Posterior cingulate gyrus (tissue), 11 donors: ENCODE measurements around the gene SLC25A11.
"Not testable (repeated sequence)": the region's sequence is repeated elsewhere in the genome, so short reads cannot be mapped to it uniquely, and the experiment has no call there.

Source experiments
- DNase-seq, 10 donors: peaks; one replicate each; pipeline versions ENCODE4 v3.0.0 to v3.0.0-alpha.2; 2020 to 2021; ENCODE audit warnings: mixed read lengths in 3 of 10
- intact Hi-C: fragments of 100-400 bp; cut with DNase I; formaldehyde crosslinking; loops from one replicate; pipeline ENCODE4 v1.15.1; 2023

The SLC25A11 gene

GRCh38 chr17:4933646-4934045 is 6.2 kb downstream of the SLC25A11 start:
- intact Hi-C loops, result no loop called here
- peak in 3 of 10 donors; percentile 12 to 35 (median 19) for DNase-seq

DNA sequence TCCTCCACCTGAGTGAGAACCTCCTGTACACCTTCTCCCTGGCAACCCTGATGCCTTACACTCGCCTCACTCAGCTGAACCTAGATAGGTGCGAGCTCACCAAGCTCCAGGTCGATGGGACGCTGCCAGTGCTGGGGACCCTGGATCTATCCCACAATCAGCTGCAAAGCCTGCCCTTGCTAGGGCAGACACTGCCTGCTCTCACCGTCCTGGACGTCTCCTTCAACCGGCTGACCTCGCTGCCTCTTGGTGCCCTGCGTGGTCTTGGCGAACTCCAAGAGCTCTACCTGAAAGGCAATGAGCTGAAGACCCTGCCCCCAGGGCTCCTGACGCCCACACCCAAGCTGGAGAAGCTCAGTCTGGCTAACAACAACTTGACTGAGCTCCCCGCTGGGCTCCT is 7.1 kb downstream of the SLC25A11 start:
- intact Hi-C loops, result no loop called here
- DNase-seq, result peak in 3 of 10 donors; percentile 61 to 80 (median 66)

DNA sequence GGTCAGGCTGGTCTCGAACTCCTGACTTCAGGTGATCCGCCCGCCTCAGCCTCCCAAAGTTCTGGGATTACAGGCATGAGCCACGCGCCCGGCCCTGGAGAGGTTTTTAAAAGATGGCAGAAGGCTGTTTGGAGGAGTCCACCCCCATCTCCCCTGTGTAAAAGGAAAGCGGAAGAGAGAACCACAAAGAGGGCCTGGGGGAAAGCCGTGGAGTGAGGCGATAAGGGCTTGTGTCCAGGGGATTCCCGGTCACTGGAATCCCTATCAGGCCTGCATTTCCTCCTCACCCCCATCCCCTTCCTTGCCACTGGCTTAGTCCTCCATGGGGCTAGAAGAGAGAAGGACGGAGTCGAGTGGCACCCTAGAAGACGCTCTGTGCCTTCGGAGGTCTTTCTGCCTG is 7.9 kb downstream of the SLC25A11 start, which contains the start of gene GP1BA:
Gene GP1BA (plus strand): TSS at position 315 of the 400 bp plus-strand sequence. CDS start 328 bp downstream, outside the sequence.
- intact Hi-C loops, result no loop called here
- peak in 2 of 10 donors; percentile 39 to 41 for DNase-seq

GRCh38 chr17:4928881-4929280 is 11.0 kb downstream of the SLC25A11 start:
- intact Hi-C loops, result no loop called here
- peak in 2 of 10 donors; percentile 59 for DNase-seq

DNA sequence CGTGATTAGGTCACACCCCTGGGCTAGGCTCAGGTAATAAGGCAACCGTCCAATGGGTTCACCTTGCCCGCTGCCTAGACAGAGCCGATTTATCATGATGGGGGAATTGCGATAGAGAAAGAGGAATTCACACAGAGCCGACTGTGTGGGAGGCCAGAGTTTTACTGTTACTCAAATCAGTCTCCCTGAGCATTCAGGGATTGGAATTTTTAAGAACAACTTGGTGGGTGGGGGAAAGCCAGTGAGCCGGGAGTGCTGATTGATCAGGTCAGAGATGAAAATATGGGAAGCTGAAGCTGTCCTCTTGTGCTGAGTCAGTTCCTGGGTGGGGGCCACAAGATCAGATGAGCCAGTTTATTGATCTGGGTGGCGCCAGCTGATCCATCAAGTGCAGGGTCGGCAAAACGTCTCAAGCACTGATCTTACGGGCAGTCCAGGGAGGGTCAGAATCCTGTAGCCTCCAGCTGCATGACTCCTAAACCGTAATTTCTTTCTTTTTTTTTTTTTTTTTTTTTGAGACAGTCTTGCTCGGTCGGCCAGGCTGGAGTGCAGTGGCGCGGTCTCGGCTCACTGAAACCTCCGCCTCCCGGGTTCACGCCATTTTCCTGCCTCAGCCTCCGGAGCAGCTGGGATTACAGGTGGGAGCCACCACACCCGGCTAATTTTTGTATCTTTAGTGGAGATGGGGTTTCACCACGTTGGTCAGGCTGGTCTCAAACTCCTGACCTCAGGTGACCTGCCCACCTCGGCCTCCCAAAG is 13.1 kb downstream of the SLC25A11 start:
- intact Hi-C loops, result not testable (repeated sequence)
- DNase-seq, result peak in 1 of 10 donors; percentile 16

GRCh38 chr17:4921320-4921719 is 18.5 kb downstream of the SLC25A11 start:
- intact Hi-C loops, result no loop called here
- peak in 2 of 10 donors; percentile 8 to 24 for DNase-seq

DNA sequence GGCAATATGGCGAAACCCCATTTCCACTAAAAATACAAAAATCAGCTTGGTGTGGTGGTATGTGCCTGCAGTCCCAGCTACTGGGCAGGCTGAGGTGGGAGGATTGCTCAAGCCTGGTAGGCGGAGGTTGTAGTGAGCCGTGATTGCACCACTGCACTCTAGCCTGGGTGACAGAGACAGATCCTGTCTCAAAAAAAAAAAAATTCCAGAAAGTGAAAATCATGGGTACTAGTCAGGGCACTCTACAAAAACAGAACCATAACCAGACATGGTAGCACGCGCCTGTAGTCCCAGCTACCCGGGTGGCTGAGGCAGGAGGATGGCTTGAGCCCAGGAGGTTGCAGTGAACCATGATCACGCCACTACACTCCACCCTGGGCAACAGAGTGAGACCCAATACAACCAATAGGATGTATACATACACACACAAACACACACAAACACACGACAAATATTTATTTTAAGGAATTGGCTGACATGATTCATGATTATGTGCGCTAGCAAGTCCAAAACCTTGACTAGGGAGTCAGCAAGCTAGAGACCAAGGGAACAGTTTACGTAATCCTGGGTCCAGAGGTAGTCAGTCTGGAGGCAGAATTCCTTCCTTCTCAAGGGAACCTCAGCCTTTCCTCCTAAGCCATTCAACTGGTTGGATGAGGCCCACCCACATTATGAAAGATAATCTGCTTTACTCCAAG is 19.3 kb downstream of the SLC25A11 start:
- intact Hi-C loops, result no loop called here
- peak in 2 of 10 donors; percentile 36 to 41 for DNase-seq

GRCh38 chr17:4919511-4920047 is 20.3 kb downstream of the SLC25A11 start:
- intact Hi-C loops, result no loop called here
- peak in 2 of 10 donors; percentile 8 to 29 for DNase-seq

DNA sequence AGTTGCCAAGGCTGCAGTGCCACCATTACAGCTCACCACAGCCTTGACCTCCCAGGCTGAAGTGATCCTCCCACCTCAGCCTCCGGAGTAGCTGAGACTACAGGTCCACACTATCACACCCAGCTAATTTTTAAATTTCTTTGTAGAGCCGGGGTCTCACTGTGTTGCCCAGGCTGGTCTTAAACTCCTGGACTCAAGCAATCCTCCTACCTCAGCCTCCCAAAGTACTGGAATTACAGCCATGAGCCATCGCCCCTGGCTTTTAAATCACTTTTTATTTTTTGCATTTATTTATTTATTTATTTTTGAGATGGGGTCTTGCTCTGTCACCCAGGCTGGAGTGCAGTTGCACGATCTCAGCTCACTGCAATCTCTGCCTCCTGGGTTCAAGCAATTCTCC is 25.3 kb downstream of the SLC25A11 start:
- DNase-seq, result peak in 2 of 10 donors; percentile 27 to 39
- intact Hi-C loops, result not testable (repeated sequence)

DNA sequence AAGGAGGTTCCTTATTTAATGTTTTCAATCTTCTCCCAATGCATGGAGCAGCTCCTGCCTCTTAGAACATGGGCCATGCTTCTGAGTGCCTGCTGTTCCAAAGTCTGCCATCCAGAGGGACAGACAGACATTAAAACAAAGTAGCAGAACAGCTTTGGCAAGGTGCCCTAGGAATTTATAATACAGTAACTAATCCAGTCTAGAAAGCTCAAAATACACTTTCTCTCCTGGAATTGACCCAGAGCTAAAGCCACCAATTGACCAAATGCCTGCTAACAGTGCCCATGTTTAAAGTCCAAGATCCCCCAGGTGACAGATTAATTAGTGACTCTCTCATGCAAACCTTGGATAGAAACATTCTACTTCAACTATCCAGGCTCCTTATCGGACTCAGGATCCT is 25.9 kb downstream of the SLC25A11 start:
- DNase-seq, result no peak
- intact Hi-C loops, result no loop called here

GRCh38 chr17:4908711-4909496 is 30.9 kb downstream of the SLC25A11 start:
- intact Hi-C loops, result loop anchor here (1.0 to 10.0 kb wide), 2 partner anchors 56 to 153 kb away; partner anchors contain the start of gene SPAG7
- DNase-seq, result peak; percentile 66 to 97 (median 81)

- DNase-seq, result peak in 3 of 10 donors; percentile 47 to 75 (median 52)
- intact Hi-C loops, result loop anchor here (10.0 kb wide), 1 partner anchor 56 kb away; the partner anchor contains the start of gene SPAG7
Measured at GRCh38 chr17:4908301-4908700, 31.5 kb downstream of the SLC25A11 start.

- intact Hi-C loops, result loop anchor here (10.0 kb wide), 1 partner anchor 58 kb away; the partner anchor contains the start of gene SPAG7
- DNase-seq, result not testable (repeated sequence)
Measured at GRCh38 chr17:4906642-4907041, 33.2 kb downstream of the SLC25A11 start.

DNA sequence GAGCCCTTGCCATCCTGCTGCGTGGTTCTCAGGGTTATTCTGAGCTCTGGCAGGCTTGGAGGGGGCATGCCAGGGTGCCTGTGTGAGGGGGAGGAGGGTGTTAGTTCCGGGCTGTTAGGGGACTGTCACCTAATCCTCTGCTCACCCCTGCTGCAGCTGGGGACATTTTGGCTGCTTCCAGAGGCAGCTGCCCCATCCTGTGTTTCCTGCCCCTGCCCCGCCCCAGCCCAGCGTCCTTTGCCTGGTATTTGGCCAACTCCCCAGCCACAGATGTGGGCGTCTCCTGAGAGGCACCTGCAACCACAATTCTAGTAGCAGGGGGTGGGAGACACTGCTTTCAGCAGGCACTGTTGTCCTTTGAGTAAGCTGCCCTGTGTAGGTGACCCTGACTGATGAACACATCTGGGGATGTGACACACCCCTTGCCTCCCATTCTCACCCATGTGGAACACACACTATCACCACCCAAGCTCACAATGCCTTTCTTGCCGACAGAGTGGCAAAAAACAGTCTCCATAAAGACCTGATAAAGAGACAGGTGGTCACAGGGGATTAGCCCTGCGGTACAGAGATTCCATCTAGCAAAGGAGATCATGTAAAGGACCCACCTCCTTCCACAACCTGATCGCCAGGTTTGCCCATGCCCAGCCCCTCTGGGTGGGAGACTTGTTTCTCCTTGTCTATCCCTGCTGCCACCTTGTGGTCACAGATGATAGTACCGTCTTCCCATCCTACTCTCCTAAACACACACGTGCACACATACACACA is 36.6 kb downstream of the SLC25A11 start, which contains the start of gene CHRNE:
Gene CHRNE (minus strand): TSS at position 48 of the 768 bp plus-strand sequence. CDS start 35 bp downstream, at position 13.
- intact Hi-C loops, result loop anchor here (5.0 to 10.0 kb wide), 3 partner anchors 62 to 171 kb away; partner anchors contain the start of genes GLTPD2, MED11, SPAG7 and VMO1
- peak in 8 of 10 donors; percentile 36 to 87 (median 78) for DNase-seq

DNA sequence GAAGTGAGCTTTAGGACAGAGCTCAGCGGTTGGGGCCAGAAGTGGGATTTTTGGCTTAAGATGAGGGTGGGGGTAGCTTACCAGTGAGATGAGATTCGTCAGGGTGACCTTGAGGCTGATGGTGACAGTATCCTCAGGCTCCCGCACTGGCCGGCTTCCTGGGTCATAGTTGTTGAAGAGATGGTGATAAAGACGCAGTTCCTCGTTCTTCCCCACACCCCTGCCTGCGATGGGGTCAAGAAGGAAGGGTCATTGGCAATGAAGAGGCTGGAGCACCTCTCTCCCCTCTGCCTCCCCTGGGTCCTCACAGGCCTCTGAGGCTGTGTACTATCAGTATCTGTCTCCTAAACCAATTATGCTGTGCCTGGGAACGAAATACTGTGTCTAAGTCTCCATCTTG is 37.3 kb downstream of the SLC25A11 start:
- intact Hi-C loops, result loop anchor here (5.0 to 10.0 kb wide), 3 partner anchors 62 to 170 kb away; partner anchors contain the start of genes GLTPD2, MED11, SPAG7 and VMO1
- DNase-seq, result peak in 2 of 10 donors; percentile 64 to 70

- intact Hi-C loops, result loop anchor here (5.0 to 10.0 kb wide), 3 partner anchors 63 to 169 kb away; partner anchors contain the start of genes GLTPD2, MED11, SPAG7 and VMO1
- peak in 7 of 10 donors; percentile 37 to 90 (median 55) for DNase-seq
Measured at GRCh38 chr17:4901648-4902344, 38.0 kb downstream of the SLC25A11 start.

GRCh38 chr17:4901108-4901647 is 38.7 kb downstream of the SLC25A11 start:
- peak in 1 of 10 donors; percentile 58 for DNase-seq
- intact Hi-C loops, result loop anchor here (5.0 to 10.0 kb wide), 3 partner anchors 64 to 169 kb away; partner anchors contain the start of genes GLTPD2, MED11, SPAG7 and VMO1
